HepG2 (cell line): ENCODE measurements around the gene INPP4B. TPM values are rescaled to one million over a fixed set of nuclear protein-coding genes. Genes with fewer than 3 reads are reported as not detected.

Source experiments
- HNF1B ChIP-seq: sonication (generic); formaldehyde crosslinking; IDR thresholded peaks from 2 replicates; pipeline ENCODE4 v1.5.1; 2020; ENCODE audit warnings: mild to moderate bottlenecking, moderate library complexity, missing genetic modification reagents
- SIX4 ChIP-seq: sonication (generic); formaldehyde crosslinking; IDR thresholded peaks from 2 replicates; pipeline ENCODE4 v1.4.0; 2020; ENCODE audit warnings: missing genetic modification reagents
- TCF12 ChIP-seq, 2 experiments: fragments of 450-650 bp in 1 of 2; sonication (generic) in 1 of 2; formaldehyde crosslinking in 1 of 2; IDR thresholded peaks; 2 replicates each; pipeline versions ENCODE4 v1.6.1 to v1.8.0; 2017 to 2022; ENCODE audit warnings: antibody characterized with exemption in 1 of 2, mild to moderate bottlenecking in 1 of 2, missing genetic modification reagents in 1 of 2, moderate library complexity in 1 of 2
- TFDP1 ChIP-seq: IDR thresholded peaks from 2 replicates; pipeline ENCODE4 v1.6.1; 2016; ENCODE audit warnings: missing compliant biosample characterization, missing genetic modification reagents, borderline replicate concordance
- ZFP36L2 ChIP-seq: sonication (generic); formaldehyde crosslinking; IDR thresholded peaks from 2 replicates; pipeline ENCODE4 v1.4.0; 2020; ENCODE audit warnings: missing genetic modification reagents
- ZNF276 ChIP-seq: sonication (generic); formaldehyde crosslinking; IDR thresholded peaks from 2 replicates; pipeline ENCODE4 v1.4.0; 2020; ENCODE audit warnings: mild to moderate bottlenecking, low read depth, missing genetic modification reagents
- ZNF331 ChIP-seq: sonication (generic); formaldehyde crosslinking; IDR thresholded peaks from 2 replicates; pipeline ENCODE4 v1.4.0; 2020; ENCODE audit warnings: missing genetic modification reagents
- ZNF503 ChIP-seq: sonication (generic); formaldehyde crosslinking; IDR thresholded peaks from 2 replicates; pipeline ENCODE4 v1.4.0; 2020; ENCODE audit warnings: missing genetic modification reagents
- ZSCAN30 ChIP-seq: sonication (generic); formaldehyde crosslinking; IDR thresholded peaks from 2 replicates; pipeline ENCODE4 v1.5.0; 2020; ENCODE audit warnings: mild to moderate bottlenecking, missing genetic modification reagents
- polyA plus RNA-seq, 8 experiments: library from polyadenylated mRNA; depleted of rRNA in 3 of 8; stranded (reverse) in 7 of 8; unstranded in 1 of 8; fragments of >200 nt; fragmentation: Illumina TruSeq in 4 of 8; extraction: Trizol in 4 of 8; gene quantifications; 2 replicates each; pipeline versions ENCODE4 v1.2.1 to v1.2.3, GENCODE V29; 2011 to 2016; ENCODE audit warnings: low read depth in 4 of 8, missing spikeins in 1 of 8, mixed read lengths in 1 of 8; ENCODE audit not compliant: insufficient read depth in 1 of 8
- total RNA-seq, 5 experiments: library from RNA; depleted of rRNA; stranded (reverse); fragments of >200 nt; fragmentation: Illumina TruSeq; extraction: Trizol; gene quantifications; 2 replicates each; pipeline ENCODE4 v1.2.3, GENCODE V29; 2016; ENCODE audit warnings: low read depth in 1 of 5
- TF ChIP-seq, protein P1 (sequence below): sonication (generic); formaldehyde crosslinking; IDR thresholded peaks from 2 replicates; pipeline ENCODE4 v1.5.0; 2020; ENCODE audit warnings: missing genetic modification reagents
- TF ChIP-seq, protein P2 (sequence below): sonication (generic); formaldehyde crosslinking; IDR thresholded peaks from 2 replicates; pipeline ENCODE4 v1.8.1; 2023; ENCODE audit warnings: mild to moderate bottlenecking, missing genetic modification reagents
- TF ChIP-seq, protein P3 (sequence below), 2 experiments: sonication (generic) in 1 of 2; formaldehyde crosslinking in 1 of 2; IDR thresholded peaks; 2 replicates each; pipeline versions ENCODE4 v1.4.0 to v1.6.1; 2016 to 2020; ENCODE audit warnings: borderline replicate concordance in 1 of 2, low read depth in 1 of 2, mild to moderate bottlenecking in 1 of 2, missing genetic modification reagents in 1 of 2

The INPP4B gene
- total and polyA plus RNA-seq, 2 of the 13 experiments (the other 11 are each of a cell fraction or from before 2014, with no cell fraction given), result not detected

DNA sequence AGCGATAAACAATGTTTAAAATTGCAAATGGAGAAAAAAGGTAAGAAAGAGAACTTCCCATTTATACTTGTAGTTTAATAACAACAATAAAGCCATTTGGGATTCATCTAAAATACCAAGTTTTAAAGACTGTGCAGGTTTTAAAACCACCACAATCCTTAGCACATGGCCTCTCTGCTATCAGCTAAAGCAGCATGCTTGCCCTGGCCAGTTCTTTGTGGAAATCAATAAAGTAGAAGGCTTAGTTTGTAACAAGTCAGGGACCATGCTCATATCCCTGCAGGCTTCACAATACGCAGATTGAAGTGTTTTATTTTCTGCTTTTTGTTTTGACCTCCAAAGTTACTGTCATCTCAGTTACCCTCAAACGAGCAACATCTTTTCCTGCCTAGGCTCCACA lies 249.5 kb downstream of the INPP4B start (continued):
- TF ChIP-seq, protein P1, sequence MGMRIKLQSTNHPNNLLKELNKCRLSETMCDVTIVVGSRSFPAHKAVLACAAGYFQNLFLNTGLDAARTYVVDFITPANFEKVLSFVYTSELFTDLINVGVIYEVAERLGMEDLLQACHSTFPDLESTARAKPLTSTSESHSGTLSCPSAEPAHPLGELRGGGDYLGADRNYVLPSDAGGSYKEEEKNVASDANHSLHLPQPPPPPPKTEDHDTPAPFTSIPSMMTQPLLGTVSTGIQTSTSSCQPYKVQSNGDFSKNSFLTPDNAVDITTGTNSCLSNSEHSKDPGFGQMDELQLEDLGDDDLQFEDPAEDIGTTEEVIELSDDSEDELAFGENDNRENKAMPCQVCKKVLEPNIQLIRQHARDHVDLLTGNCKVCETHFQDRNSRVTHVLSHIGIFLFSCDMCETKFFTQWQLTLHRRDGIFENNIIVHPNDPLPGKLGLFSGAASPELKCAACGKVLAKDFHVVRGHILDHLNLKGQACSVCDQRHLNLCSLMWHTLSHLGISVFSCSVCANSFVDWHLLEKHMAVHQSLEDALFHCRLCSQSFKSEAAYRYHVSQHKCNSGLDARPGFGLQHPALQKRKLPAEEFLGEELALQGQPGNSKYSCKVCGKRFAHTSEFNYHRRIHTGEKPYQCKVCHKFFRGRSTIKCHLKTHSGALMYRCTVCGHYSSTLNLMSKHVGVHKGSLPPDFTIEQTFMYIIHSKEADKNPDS (CRISPR knock-in tag), result no peak
- TF ChIP-seq, protein P2, sequence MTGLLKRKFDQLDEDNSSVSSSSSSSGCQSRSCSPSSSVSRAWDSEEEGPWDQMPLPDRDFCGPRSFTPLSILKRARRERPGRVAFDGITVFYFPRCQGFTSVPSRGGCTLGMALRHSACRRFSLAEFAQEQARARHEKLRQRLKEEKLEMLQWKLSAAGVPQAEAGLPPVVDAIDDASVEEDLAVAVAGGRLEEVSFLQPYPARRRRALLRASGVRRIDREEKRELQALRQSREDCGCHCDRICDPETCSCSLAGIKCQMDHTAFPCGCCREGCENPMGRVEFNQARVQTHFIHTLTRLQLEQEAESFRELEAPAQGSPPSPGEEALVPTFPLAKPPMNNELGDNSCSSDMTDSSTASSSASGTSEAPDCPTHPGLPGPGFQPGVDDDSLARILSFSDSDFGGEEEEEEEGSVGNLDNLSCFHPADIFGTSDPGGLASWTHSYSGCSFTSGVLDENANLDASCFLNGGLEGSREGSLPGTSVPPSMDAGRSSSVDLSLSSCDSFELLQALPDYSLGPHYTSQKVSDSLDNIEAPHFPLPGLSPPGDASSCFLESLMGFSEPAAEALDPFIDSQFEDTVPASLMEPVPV (CRISPR knock-in tag), result no peak
- no peak for TF ChIP-seq SIX4 (CRISPR knock-in tag)
- TF ChIP-seq ZSCAN30 (CRISPR knock-in tag), result no peak
- no peak for TF ChIP-seq ZFP36L2 (CRISPR knock-in tag)
- TF ChIP-seq ZNF331, result no peak
- no peak for TF ChIP-seq HNF1B
- TF ChIP-seq ZNF276, result no peak
- no peak for TF ChIP-seq TFDP1 (CRISPR knock-in tag)
- TF ChIP-seq, protein P3, sequence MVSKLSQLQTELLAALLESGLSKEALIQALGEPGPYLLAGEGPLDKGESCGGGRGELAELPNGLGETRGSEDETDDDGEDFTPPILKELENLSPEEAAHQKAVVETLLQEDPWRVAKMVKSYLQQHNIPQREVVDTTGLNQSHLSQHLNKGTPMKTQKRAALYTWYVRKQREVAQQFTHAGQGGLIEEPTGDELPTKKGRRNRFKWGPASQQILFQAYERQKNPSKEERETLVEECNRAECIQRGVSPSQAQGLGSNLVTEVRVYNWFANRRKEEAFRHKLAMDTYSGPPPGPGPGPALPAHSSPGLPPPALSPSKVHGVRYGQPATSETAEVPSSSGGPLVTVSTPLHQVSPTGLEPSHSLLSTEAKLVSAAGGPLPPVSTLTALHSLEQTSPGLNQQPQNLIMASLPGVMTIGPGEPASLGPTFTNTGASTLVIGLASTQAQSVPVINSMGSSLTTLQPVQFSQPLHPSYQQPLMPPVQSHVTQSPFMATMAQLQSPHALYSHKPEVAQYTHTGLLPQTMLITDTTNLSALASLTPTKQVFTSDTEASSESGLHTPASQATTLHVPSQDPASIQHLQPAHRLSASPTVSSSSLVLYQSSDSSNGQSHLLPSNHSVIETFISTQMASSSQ (IDR thresholded peaks at IDR 0.05; ENCODE audit: low read depth), result no peak
- TF ChIP-seq, protein P3 (CRISPR knock-in tag; IDR thresholded peaks at IDR 0.05; ENCODE audit: borderline replicate concordance), result no peak
- TF ChIP-seq TCF12 (IDR thresholded peaks at IDR 0.05), result no peak
- no peak for TF ChIP-seq TCF12 (CRISPR knock-in tag; IDR thresholded peaks at IDR 0.05)
- no peak for TF ChIP-seq ZNF503 (CRISPR knock-in tag)
